HG03045 (cell line): ENCODE results near the gene MAGEA1.
"Not testable (repeated sequence)": the region's sequence is repeated elsewhere in the genome, so short reads cannot be mapped to it uniquely, and the experiment has no call there.

Experiments used
- ATAC-seq: cut with Tn5 transposase; IDR thresholded peaks from one replicate; pipeline ENCODE4 v1.9.1; 2021; ENCODE audit warnings: mild to moderate bottlenecking, moderate library complexity; ENCODE audit not compliant: unreplicated experiment

MAGEA1 gene

GRCh38 chrX:153179131-153179530 lies at the start of gene MAGEA1:
TSS of gene MAGEA1 (plus strand) at chrX:153179284. CDS start at chrX:153182390, 3,106 bp downstream.
- no peak for ATAC-seq

- ATAC-seq: not testable (repeated sequence)
Measured at GRCh38 chrX:153132924-153133323, 46.2 kb upstream of the MAGEA1 start.

GRCh38 chrX:153139074-153139473 lies 40.0 kb upstream of the MAGEA1 start:
- ATAC-seq: not testable (repeated sequence)

- not testable (repeated sequence) for ATAC-seq
Measured at GRCh38 chrX:153146288-153146687, 32.8 kb upstream of the MAGEA1 start.

GRCh38 chrX:153153516-153153915 lies 25.6 kb upstream of the MAGEA1 start:
- no peak for ATAC-seq

GRCh38 chrX:153157450-153157849 lies 21.6 kb upstream of the MAGEA1 start:
- ATAC-seq: no peak

- ATAC-seq: no peak
Measured at GRCh38 chrX:153158319-153158718, 20.8 kb upstream of the MAGEA1 start.

- no peak for ATAC-seq
Measured at GRCh38 chrX:153161952-153162351, 17.1 kb upstream of the MAGEA1 start.

GRCh38 chrX:153164733-153165132 lies 14.4 kb upstream of the MAGEA1 start:
- ATAC-seq: no peak

GRCh38 chrX:153168423-153168822 lies 10.7 kb upstream of the MAGEA1 start:
- not testable (repeated sequence) for ATAC-seq

GRCh38 chrX:153181822-153182221 lies 2.7 kb downstream of the MAGEA1 start:
- no peak for ATAC-seq

- ATAC-seq: no peak
Measured at GRCh38 chrX:153184787-153185186, 5.7 kb downstream of the MAGEA1 start.

GRCh38 chrX:153190381-153190780 lies 11.3 kb downstream of the MAGEA1 start:
- ATAC-seq: no peak

- no peak for ATAC-seq
Measured at GRCh38 chrX:153200462-153200861, 21.4 kb downstream of the MAGEA1 start.

GRCh38 chrX:153206425-153207046 lies 27.5 kb downstream of the MAGEA1 start:
- no peak for ATAC-seq

GRCh38 chrX:153209347-153209746 lies 30.3 kb downstream of the MAGEA1 start:
- no peak for ATAC-seq

GRCh38 chrX:153214934-153215333 lies 35.9 kb downstream of the MAGEA1 start:
- no peak for ATAC-seq

- ATAC-seq: no peak
Measured at GRCh38 chrX:153216926-153217325, 37.8 kb downstream of the MAGEA1 start.

- ATAC-seq: no peak
Measured at GRCh38 chrX:153225438-153226098, 46.5 kb downstream of the MAGEA1 start.

GRCh38 chrX:153226344-153227185 lies 47.5 kb downstream of the MAGEA1 start:
- ATAC-seq: no peak
